NK-92 treated with Interleukin-12 subunit alpha and Interleukin-12 subunit beta, amount 100 ng/mL, for 24 hours (cell line): Measurements from ENCODE around the gene TFAP2D.

Source experiments
- DNase-seq: peaks from one replicate; lab custom pipeline; 2025; lab: John Stamatoyannopoulos, UW

Gene TFAP2D

GRCh38 chr6:50720623-50721022, 7.3 kb downstream of the TFAP2D start:
- DNase-seq = no peak

DNA sequence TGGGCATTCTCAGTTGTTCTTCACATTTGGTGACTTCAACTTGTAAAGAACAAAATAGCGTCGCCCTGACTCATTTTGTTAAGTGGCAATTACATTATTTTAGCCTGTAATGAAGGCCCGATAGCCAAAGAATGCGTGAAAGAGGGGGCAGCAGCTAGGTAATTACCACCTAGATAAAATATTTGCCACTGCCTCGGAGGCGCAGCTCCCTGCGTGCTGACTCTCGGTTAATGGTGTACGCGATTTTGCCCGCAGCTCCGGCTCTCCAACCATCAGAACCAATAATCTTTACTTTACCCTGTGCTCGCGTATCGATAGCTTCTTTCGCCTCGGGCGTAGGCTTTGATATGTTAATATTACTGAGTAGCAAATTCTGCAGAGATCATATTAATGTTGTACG, 8.7 kb downstream of the TFAP2D start:
- DNase-seq = no peak

- no peak for DNase-seq
Measured at GRCh38 chr6:50722829-50723554, 9.7 kb downstream of the TFAP2D start.

GRCh38 chr6:50724381-50725124, 11.2 kb downstream of the TFAP2D start:
- no peak for DNase-seq

DNA sequence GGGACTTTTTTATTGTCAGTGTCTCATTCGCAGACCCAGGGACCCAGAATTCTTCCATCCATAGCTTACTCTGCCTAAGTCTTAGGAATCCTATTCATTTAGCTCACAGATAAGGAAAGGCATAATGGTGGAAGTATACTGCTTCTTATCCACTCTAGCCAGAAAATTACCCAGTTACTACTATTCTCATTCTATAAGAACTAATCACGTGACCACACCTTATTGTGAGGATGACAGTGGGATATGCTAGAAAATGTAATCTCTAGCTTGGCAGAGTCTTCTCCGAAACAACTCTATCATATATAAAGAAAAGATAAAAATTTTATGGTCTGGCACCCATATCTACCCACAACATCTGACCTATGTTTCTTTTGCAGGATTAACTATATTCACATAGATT, 21.2 kb downstream of the TFAP2D start:
- DNase-seq = no peak

DNA sequence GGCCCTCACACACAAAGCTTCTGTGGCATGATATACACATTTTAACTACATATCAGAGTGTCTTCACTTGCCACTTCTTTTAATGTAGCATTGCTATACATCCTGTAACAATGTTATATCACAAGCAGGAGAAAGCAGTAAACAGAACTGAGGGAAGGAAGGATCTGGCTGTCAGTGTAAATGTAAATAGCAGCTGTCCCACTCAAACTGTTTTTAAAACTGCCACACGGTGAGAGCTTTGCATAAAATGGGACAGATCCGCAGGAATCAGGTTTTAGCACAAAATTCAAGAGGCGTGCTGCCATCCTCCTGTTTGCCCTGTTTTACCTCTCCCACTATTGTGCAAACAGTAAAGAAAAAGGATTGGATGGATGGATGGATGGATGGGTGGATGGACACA, 28.8 kb downstream of the TFAP2D start:
- DNase-seq = no peak

GRCh38 chr6:50744976-50745375, 31.6 kb downstream of the TFAP2D start:
- no peak for DNase-seq

DNA sequence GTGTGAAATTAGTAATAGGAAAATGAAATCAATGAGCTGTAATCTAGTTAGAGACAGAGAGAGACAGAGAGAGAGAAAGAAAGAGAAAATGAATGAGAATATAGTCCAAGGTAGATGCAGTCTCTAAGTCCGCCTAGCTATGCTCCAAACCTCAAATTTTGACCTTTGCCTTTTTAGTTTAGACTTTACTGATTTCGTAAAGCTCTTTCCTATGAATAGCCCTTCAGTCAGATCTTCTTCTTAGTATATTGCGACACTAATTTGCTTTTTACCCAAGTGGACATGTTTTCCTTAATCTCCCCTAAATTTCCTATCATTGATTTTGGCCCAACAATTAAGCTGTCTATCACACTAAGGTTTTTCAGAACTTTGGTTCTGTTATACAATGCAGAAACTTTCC, 49.5 kb downstream of the TFAP2D start:
- no peak for DNase-seq

DNA sequence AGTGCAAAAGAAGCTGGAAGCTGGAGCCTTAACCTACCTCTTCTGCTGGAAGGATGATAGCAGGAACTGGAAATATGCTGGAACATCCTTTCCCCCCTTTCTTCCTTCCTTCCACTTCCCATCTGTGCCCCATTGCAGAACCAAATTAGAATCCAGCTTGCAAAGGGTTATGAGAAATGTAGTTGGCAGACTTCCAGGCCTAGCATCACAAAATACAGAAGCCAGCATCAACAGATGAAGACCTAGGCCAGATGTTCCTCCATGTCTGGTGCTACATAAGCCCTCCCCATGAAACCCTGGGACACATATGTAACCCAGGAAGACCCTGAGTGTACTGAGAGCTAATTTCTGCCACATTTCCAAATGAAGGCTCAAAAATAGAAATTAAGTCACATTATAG, 65.4 kb downstream of the TFAP2D start:
- no peak for DNase-seq

GRCh38 chr6:50780382-50780781, 67.1 kb downstream of the TFAP2D start:
- no peak for DNase-seq

GRCh38 chr6:50785921-50786320, 72.6 kb downstream of the TFAP2D start:
- no peak for DNase-seq

- no peak for DNase-seq
Measured at GRCh38 chr6:50791900-50792508, 78.7 kb downstream of the TFAP2D start.

DNA sequence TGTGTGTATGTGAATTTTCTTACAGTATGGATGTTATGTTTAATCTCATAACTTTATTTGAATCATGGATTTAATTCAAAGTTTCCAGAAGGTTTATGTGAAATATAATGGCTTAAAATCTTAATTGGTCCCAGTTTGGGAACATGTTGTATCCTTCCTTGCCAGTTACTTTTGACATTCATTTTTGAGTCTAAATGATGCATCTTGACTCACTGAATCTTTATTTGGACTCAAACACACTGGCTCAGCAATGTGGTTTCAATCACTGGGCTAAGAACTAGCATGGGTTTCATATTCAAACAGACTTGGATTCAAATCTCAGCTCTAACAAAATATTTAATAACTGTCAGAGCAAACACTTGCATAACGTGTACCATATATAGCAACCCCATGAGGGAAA, 79.4 kb downstream of the TFAP2D start:
- DNase-seq = no peak

GRCh38 chr6:50795574-50795973, 82.2 kb downstream of the TFAP2D start:
- no peak for DNase-seq

DNA sequence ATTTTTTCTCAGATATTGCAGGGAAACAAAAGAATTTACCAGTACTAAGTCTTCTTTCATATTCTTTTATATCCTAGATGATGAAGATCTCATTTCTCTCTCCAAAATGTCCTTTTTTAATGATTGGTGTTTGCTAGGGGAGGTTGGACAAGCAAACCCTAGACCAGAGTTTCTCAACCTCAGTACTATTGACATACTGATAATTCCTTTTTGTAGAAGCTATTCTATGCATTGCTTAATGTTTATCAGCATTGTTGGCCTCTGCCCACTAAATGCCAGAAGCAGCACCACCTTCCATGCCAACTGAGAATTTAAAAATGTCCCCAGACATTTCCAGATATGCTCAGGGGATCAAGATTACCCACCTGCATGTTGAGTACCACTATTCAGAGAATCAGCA, 91.0 kb downstream of the TFAP2D start:
- DNase-seq = no peak

GRCh38 chr6:50807035-50807434, 93.7 kb downstream of the TFAP2D start:
- DNase-seq = no peak

DNA sequence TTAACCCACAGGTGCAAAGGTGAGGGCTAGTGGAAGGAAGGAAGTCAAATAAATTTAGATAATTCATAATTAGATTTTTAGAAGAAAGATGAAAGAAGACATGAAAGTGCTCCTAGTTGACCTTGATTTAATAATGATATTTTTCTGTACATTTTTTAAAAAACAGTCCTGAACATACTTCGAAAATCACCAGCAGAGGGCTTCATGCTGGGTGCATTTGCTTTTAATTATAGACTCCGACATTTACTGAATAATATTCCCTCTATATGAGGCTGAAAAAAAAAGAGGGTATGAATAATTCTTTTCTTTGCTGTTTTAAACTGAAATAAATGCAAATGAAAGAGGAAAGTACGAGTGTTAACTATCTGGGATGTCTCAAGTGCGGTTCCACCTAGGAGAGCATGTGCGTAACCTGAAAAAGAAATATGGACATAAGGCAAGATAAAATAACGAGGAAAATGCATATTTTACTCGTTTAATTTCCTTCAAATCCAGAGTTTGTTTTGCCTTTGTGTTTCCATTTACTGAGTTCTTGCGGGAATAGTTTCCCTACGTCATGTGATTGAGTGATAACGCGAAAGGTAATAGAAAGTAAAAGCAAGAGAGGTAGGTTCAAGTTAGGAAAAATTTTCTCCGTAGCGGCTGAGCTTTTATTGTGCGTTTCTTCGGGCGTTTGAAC, 102.2 kb downstream of the TFAP2D start:
- no peak for DNase-seq

- DNase-seq = peak; percentile 14
Measured at GRCh38 chr6:50816115-50816675, 102.9 kb downstream of the TFAP2D start.

GRCh38 chr6:50816947-50817645, 103.8 kb downstream of the TFAP2D start:
- no peak for DNase-seq

GRCh38 chr6:50817646-50817950, 104.3 kb downstream of the TFAP2D start:
- DNase-seq = no peak

DNA sequence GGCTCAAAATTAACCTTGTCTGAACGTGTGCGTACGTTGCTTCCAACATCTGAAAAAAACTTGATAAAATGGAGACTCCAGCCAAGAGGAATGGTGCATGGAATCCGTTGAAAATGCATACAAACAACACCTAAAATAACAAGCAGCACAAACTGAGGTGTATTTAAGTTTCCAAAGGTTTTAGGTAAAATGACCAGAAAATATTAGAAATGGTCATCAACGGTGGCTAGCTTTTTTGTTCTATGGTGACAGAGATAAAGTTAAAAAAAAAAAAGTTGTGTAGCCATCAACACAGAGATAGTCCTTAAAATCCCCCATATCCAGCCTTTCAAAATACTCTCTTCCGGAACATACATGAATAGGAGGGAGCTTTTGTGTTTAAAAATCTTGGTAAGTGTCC, 104.7 kb downstream of the TFAP2D start:
- no peak for DNase-seq

- no peak for DNase-seq
Measured at GRCh38 chr6:50818673-50819072, 105.3 kb downstream of the TFAP2D start, which contains the start of gene TFAP2B. Gene TFAP2B, plus strand, starts transcription at chr6:50818871. Its CDS starts 21 bp downstream, at chr6:50818892.
